ENCODE results near the gene MKKS. TPM values are rescaled to one million over a fixed set of nuclear protein-coding genes. Genes with fewer than 3 reads are reported as not detected.
A peak's percentile ranks its signal among the peaks of the same experiment; 100 is the strongest.

The MKKS gene
- total RNA-seq, 2 donors from 2014 or later: 11.4 to 13.0 TPM

GRCh38 chr20:10478205-10478604, 44.2 kb upstream of the MKKS start:
- Histone ChIP-seq H3K4me1 (ENCODE audit: control insufficient read depth in 1 of 2, low read depth in 2 of 2) (peaks cover 6 to 19% of the 10 kb centered on the region in 2 donors), H3K4me3 (no peak overlapping the region), H3K27ac (no peak overlapping the region), H3K27me3 (replicated peaks; ENCODE audit: insufficient read depth) (no peaks in the 10 kb centered on the region), H3K36me3 (no peaks in the 10 kb centered on the region), H3K9me3 (no peaks in the 10 kb centered on the region)
- no peak for ATAC-seq (ENCODE audit: insufficient number of reproducible peaks, low FRiP score, low read depth)
- TF ChIP-seq, protein P1, sequence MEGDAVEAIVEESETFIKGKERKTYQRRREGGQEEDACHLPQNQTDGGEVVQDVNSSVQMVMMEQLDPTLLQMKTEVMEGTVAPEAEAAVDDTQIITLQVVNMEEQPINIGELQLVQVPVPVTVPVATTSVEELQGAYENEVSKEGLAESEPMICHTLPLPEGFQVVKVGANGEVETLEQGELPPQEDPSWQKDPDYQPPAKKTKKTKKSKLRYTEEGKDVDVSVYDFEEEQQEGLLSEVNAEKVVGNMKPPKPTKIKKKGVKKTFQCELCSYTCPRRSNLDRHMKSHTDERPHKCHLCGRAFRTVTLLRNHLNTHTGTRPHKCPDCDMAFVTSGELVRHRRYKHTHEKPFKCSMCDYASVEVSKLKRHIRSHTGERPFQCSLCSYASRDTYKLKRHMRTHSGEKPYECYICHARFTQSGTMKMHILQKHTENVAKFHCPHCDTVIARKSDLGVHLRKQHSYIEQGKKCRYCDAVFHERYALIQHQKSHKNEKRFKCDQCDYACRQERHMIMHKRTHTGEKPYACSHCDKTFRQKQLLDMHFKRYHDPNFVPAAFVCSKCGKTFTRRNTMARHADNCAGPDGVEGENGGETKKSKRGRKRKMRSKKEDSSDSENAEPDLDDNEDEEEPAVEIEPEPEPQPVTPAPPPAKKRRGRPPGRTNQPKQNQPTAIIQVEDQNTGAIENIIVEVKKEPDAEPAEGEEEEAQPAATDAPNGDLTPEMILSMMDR (IDR thresholded peaks at IDR 0.05): no peak
- no peak for DNase-seq (ENCODE audit: low spot score)

DNA sequence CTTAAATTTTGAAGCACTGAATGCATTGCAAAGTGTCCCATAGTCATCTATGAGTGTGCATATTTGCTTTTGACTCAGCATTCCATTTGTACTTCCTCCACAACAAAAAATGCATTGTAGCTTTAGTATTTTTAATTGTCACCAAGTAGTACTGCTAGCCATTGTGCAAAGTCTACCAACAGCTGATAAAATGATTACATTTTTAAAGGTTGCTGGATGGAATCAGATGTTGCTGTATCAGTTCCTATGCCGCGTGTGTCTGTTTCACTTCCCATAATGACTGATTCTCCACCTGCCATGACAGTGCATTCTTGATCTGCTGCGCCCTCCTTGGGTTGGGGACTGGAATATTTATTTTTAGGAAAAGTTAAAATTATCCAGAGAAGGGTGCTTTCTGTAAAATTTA, 42.3 kb upstream of the MKKS start:
- TF ChIP-seq, protein P1 (IDR thresholded peaks at IDR 0.05): no peak
- no peaks in the 10 kb centered on the region for H3K27me3 ChIP-seq (replicated peaks; ENCODE audit: insufficient read depth)
- H3K36me3 ChIP-seq: no peaks in the 10 kb centered on the region
- H3K9me3 ChIP-seq: no peaks in the 10 kb centered on the region
- H3K27ac ChIP-seq: no peak overlapping the region
- no peak for ATAC-seq (ENCODE audit: insufficient number of reproducible peaks, low FRiP score, low read depth)
- H3K4me1 ChIP-seq (ENCODE audit: control insufficient read depth in 1 of 2, low read depth in 2 of 2): peaks cover 9 to 25% of the 10 kb centered on the region in 2 donors
- H3K4me3 ChIP-seq: no peak overlapping the region
- DNase-seq (ENCODE audit: low spot score): no peak

DNA sequence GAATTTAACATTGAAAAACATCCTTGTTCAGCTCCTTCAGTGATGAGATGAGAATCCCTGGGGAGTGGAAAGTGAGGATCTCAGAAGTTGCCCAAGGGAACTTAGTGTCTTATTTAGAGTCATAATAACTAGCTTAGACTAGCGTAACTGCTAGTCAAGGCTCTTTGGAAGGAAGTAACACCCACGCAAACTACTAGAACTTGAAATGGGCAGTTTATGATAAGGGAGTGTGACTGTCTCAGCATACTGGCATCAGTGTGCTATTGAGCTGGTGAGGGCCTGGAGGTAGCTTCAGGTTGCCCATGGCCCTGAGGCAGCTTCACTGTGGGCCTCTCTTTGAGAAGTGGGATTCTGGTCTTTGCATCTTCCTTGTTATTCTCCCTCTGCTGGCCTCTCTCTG, 41.2 kb upstream of the MKKS start:
- peaks cover 9 to 27% of the 10 kb centered on the region in 2 donors for H3K4me1 ChIP-seq (ENCODE audit: control insufficient read depth in 1 of 2, low read depth in 2 of 2)
- H3K27ac ChIP-seq: peak overlapping the region; percentile 3 to 56
- TF ChIP-seq, protein P1 (IDR thresholded peaks at IDR 0.05): no peak
- H3K36me3 ChIP-seq: no peaks in the 10 kb centered on the region
- H3K9me3 ChIP-seq: no peaks in the 10 kb centered on the region
- ATAC-seq (ENCODE audit: insufficient number of reproducible peaks, low FRiP score, low read depth) (no peak), DNase-seq (ENCODE audit: low spot score) (no peak)
- no peaks in the 10 kb centered on the region for H3K27me3 ChIP-seq (replicated peaks; ENCODE audit: insufficient read depth)
- no peak overlapping the region for H3K4me3 ChIP-seq

DNA sequence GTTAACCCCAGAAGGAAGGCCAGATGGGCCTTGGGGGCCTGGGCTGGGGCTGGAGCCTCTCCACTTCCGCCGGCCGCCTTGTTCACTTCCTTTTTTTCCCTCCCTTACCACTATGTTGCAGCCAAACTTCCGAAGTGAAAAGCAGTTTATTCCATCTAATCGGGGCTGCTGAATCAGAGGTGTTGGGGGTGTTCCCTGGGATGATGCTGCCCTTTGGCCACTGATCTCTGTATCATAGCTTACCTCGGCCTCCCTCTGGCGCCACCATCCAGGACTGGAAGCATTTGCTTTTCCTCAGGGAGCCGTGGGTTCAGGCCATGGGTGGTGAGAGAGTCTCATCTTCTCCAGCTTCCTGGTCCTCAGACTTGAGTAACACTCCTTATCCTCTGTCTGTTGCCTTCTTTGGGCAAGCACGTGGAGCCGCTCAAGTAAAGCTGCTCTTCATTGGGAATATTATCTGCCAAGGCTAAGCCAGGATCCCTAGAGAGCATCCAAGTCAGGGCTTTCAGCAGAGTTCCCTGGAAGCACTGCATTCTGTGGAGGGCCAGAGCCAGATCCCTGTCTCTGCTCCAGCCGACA, 40.7 kb upstream of the MKKS start:
- peaks cover 14 to 32% of the 10 kb centered on the region in 2 donors for H3K4me1 ChIP-seq (ENCODE audit: control insufficient read depth in 1 of 2, low read depth in 2 of 2)
- no peaks in the 10 kb centered on the region for H3K9me3 ChIP-seq
- ATAC-seq (ENCODE audit: insufficient number of reproducible peaks, low FRiP score, low read depth) (peak; percentile 30), DNase-seq (ENCODE audit: low spot score) (no peak)
- H3K36me3 ChIP-seq: no peaks in the 10 kb centered on the region
- no peak overlapping the region for H3K4me3 ChIP-seq
- H3K27me3 ChIP-seq (replicated peaks; ENCODE audit: insufficient read depth): no peaks in the 10 kb centered on the region
- TF ChIP-seq, protein P1 (IDR thresholded peaks at IDR 0.05): no peak
- H3K27ac ChIP-seq: peak overlapping the region in 1 of 2 donors; percentile 56

- Histone ChIP-seq H3K4me1 (ENCODE audit: control insufficient read depth in 1 of 2, low read depth in 2 of 2) (peaks cover 27 to 45% of the 10 kb centered on the region in 2 donors), H3K9me3 (no peaks in the 10 kb centered on the region), H3K27me3 (replicated peaks; ENCODE audit: insufficient read depth) (no peaks in the 10 kb centered on the region), H3K4me3 (no peak overlapping the region), H3K27ac (peak overlapping the region; percentile 56 to 60), H3K36me3 (no peaks in the 10 kb centered on the region)
- TF ChIP-seq, protein P1 (IDR thresholded peaks at IDR 0.05): no peak
- DNase-seq (ENCODE audit: low spot score) (no peak), ATAC-seq (ENCODE audit: insufficient number of reproducible peaks, low FRiP score, low read depth) (no peak)
Measured at GRCh38 chr20:10472871-10473270, 38.8 kb upstream of the MKKS start.

Data from thoracic aorta (tissue), 2 donors.